HG03139 (cell line): ENCODE measurements around the gene AHRR.
"Not testable (repeated sequence)": the region's sequence is repeated elsewhere in the genome, so short reads cannot be mapped to it uniquely, and the experiment has no call there.

ENCODE experiments used
- ATAC-seq: cut with Tn5 transposase; IDR thresholded peaks from one replicate; pipeline ENCODE4 v1.9.1; 2021; ENCODE audit not compliant: unreplicated experiment

AHRR gene

DNA sequence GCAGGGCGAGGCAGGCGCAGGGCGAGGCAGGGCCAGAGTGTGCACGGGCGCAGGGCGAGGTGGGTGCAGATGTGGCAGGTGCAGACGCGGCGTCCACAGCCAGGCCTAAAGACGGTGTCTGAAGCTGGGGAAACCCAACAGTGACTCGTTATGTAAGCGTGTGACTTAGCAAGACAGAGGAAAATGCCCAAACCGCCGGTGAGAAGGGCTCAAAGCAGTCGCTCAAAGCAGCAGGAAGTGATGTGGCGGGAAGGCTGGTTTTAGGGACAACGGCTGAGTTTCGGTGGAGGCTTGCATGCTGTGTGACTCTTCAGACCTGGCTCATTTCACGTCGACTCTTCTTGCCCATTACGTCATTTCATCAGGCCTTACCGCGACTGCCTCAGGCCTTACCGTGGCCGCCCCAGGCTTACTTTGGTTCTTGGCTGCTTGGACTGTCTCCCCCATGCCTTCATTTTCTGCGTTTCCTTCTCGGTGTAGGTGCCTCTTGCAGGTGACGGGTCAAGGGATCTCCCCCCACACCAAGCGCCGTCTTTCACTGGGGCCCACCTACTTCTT, 71.0 kb downstream of the AHRR start:
- ATAC-seq, result peak; percentile 59

DNA sequence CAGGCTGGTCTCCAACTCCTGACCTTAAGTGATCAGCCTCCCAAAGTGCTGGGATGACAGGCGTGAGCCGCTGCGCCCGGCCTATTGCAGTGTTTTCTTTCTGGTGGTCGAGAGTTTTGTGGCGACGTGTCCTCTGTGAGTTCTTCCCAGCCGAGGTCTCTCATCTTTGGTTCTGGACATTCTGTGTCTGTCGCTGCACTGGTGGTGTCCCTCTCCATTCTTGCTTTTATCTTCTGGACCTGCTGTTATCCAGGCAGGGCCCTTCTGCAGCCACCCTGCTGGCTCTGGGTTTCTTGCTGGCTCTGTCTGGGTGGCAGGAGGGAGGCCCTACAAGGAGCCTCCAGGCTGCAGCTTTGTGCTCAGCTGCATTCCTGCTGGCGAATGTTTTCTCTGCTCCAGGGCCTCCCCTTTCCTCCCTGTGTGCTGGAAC, 72.3 kb downstream of the AHRR start:
- ATAC-seq, result no peak

DNA sequence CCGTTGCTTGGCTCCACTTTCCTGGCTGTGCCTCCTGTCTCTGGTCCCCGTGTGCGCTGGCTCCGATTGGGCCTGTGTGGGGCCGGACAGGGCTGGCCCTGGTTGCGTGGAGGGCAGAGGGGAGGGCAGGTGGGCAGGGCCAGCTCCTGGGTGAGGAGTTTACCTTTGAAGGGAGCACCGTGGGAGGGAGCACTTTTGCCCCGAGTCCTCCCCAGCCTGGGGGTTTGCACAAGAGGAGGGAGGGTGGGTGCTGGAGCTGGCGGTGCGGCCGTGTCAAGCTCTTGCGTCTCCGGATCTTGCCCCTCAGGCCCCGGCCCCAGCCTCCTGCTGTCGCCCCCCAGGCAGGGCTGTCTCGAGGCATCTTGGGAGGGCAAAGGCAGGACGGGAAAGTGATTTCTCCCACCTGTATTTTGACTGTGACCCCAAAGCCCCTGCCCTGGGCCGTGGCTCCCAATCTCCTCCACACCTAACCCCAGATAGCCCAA, 73.2 kb downstream of the AHRR start:
- ATAC-seq, result no peak

GRCh38 chr5:395156-395920, 73.8 kb downstream of the AHRR start:
- ATAC-seq, result no peak

DNA sequence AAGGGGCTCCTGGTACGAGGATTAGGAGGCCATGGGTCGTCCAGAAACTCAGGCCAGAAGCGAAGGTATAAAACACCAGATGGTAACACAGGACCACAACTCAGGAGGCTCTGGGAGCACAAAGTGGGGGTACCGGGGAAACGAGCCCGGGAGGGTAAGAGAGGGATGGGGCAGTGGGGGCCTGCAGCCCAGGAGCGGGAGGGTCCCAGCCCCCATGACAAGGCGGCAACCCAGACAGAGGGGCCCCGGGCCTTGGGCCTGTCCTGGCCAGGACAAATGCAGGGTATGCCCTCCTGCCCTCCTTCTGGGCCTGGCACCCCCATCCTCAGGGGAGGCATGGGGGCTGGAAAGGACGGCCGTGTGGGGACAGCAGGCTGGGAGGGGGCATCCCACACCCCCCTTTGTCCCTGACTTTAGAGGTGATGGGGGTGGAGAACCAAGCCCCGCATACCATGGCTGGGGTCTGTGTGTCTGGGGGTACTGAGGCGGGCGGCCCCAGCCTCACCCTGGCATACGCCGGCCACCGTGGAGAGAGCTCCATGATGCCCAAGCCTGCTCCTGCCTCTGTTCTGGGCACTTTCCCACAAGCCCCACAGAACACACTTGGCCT, 74.5 kb downstream of the AHRR start:
- ATAC-seq, result no peak

- ATAC-seq, result no peak
Measured at GRCh38 chr5:396531-396961, 75.0 kb downstream of the AHRR start.

DNA sequence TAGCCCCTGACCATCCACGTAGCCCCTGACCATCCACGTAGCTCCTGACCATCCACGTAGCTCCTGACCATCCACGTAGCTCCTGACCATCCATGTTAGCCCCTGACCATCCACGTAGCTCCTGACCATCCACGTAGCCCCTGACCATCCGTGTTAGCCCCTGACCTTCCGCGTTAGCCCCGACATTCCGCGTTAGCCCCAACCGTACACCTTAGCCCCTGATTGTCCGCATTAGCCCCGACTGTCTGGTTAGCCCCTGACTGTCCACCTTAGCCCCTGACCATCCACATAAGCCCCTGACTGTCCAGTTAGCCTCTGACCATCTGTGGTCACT, 76.6 kb downstream of the AHRR start:
- ATAC-seq, result not testable (repeated sequence)

- no peak for ATAC-seq
Measured at GRCh38 chr5:398475-399295, 77.2 kb downstream of the AHRR start.

DNA sequence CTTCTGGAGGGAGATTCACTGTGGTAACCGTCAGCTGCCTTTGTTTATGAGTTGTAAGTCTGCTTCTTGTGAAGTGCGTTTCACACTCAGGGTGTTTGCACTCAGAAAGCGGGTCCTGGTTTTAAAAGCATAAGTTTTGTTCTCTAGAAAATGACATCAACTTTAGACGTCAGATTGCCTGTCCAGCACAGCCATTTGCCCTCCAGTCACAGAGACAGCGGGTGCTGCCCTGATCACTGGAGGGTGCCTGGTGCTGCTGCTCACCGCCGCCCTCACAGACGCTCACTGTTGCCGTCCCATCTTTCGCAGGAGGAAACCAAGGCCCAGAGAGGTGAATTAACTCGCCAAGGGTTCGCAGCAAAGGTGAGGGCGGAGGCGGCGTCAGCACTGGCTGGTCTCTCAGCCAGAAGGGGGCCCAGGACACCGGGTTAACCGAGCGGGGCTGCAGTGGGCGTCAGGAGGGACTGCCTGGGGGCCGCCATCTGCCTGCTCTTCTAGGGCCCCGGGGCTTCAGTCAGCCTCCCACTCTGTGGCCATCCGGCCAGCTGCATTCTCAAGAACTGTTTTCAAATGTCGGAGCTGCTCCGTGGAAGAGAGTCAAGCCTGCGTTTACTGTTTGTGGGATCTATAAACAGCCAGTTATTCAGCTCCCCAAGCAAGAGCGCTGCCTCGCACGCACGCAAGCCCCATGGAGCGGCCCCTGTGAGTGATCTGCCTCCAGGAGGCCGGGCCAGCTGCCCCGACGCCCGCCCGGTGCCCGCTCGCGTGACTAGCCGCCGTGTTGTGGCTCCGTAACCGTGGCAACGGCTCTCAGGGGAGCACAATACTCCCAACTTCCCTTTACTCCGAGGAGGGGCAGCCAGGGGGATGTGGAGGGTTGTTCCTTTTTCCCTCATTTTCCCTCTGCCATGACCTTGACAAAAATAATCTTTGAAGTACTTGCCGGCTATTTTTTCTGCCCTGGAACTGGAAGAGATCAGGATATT, 78.1 kb downstream of the AHRR start:
- ATAC-seq, result peak; percentile 70

- peak; percentile 6 for ATAC-seq
Measured at GRCh38 chr5:400282-401145, 79.0 kb downstream of the AHRR start.

GRCh38 chr5:401146-402034, 79.9 kb downstream of the AHRR start:
- ATAC-seq, result no peak

GRCh38 chr5:402219-402614, 80.7 kb downstream of the AHRR start:
- ATAC-seq, result not testable (repeated sequence)

DNA sequence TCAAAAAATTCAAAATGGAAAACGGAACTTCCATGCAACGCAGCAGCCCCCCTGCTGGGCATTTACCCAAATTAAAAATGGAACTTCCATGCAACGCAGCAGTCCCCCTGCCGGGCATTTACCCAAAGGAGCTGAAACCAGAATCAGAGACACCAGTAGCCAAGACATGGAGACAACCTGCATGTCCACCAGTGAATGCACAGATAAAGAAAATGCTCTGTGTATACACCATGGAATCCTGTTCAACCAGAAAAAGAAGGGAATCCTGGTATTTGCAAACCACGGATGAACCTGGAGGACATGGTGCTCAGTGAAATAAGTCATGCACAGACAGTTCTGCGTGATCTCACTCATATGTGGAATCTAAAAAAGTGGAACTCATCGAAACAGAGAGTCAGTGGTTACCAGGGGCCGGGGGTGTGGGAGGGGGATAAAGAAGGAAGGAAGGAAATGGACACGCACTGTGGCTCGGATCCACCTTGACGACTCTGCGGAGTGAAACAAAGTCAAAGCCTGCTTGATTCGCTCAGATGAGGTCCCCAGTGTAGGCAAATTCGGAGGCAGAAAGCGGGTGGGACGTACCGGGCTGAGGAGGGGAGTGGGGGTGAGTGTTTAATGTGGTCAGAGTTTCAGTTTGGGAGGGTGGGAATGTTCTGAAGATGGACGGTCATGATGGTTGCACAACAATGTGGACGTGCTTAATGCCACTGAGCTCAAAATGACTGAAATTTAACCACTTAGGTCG, 81.3 kb downstream of the AHRR start:
- peak; percentile 51 for ATAC-seq

DNA sequence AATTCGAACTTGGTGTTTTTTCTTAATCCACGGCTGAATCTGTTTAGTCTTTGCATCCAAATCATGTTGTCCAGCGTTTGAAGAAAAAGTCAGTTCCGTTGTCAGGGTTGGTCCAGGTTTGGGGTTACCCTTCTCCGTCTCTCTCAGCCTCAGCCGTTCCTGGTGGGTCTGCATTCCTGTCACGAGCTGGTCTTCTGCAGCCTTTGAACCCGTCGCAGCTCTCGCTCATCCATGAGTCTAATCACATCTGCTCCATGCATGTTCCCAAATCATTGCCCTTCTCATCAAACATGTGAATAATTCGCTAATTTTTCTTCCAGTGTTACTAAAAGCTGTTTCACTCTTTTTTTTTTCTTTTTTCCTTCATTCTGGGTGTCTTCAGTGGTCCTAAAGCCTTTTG, 82.5 kb downstream of the AHRR start:
- no peak for ATAC-seq

- ATAC-seq, result no peak
Measured at GRCh38 chr5:404666-405241, 83.2 kb downstream of the AHRR start.

DNA sequence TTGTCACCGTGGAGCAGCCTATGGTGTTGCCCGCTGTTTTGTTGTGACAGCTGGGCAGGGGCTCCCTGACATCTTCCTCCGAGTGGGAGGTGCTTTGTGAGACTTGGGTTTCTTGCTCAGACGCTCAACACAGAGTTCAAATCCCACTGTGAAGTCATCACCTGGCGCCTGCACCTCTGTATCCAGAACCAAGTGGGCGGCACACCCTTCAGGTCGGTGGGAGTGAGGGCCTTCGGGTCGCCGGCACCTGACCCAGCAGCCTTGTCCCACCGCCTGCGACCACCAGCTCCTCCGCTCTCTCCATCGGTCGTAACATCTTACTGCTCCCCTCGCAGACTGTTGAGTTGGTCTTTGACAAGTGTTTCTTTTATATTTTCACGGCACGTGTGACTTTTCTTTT, 83.9 kb downstream of the AHRR start:
- no peak for ATAC-seq

GRCh38 chr5:406041-406440, 84.5 kb downstream of the AHRR start:
- no peak for ATAC-seq
